GM21360 (cell line): Measurements from ENCODE around the gene CSN3.
"Not testable (repeated sequence)": the region's sequence is repeated elsewhere in the genome, so short reads cannot be mapped to it uniquely, and the experiment has no call there.

Experiments
- ATAC-seq: cut with Tn5 transposase; IDR thresholded peaks from one replicate; pipeline ENCODE4 v1.9.1; 2021; ENCODE audit warnings: mild to moderate bottlenecking, moderate library complexity; ENCODE audit not compliant: unreplicated experiment

CSN3 gene

GRCh38 chr4:70242297-70242696, at the start of gene CSN3:
CSN3 (plus strand) TSS chr4:70242597; CDS start chr4:70244820, 2,223 bp downstream.
- ATAC-seq: not testable (repeated sequence)

- no peak for ATAC-seq
Observed at GRCh38 chr4:70192895-70193294, 49.5 kb upstream of the CSN3 start.

- no peak for ATAC-seq
Observed at GRCh38 chr4:70195425-70195824, 47.0 kb upstream of the CSN3 start, which contains the start of gene ODAM. ODAM (plus strand) TSS chr4:70195725; CDS start chr4:70196544, 819 bp downstream.

GRCh38 chr4:70196857-70197256, 45.5 kb upstream of the CSN3 start:
- no peak for ATAC-seq

GRCh38 chr4:70197842-70198241, 44.6 kb upstream of the CSN3 start:
- ATAC-seq: no peak

GRCh38 chr4:70203601-70204000, 38.8 kb upstream of the CSN3 start:
- ATAC-seq: no peak

GRCh38 chr4:70212752-70213151, 29.6 kb upstream of the CSN3 start:
- not testable (repeated sequence) for ATAC-seq

GRCh38 chr4:70216109-70216508, 26.3 kb upstream of the CSN3 start:
- not testable (repeated sequence) for ATAC-seq

GRCh38 chr4:70216550-70216949, 25.8 kb upstream of the CSN3 start:
- ATAC-seq: not testable (repeated sequence)

GRCh38 chr4:70221389-70221788, 21.0 kb upstream of the CSN3 start:
- ATAC-seq: not testable (repeated sequence)

- not testable (repeated sequence) for ATAC-seq
Observed at GRCh38 chr4:70221818-70222217, 20.6 kb upstream of the CSN3 start.

GRCh38 chr4:70225824-70226223, 16.6 kb upstream of the CSN3 start, which contains the start of gene FDCSP:
FDCSP (plus strand) TSS chr4:70226124; CDS start chr4:70231195, 5,071 bp downstream.
- ATAC-seq: no peak

GRCh38 chr4:70236125-70236524, 6.3 kb upstream of the CSN3 start:
- ATAC-seq: no peak

GRCh38 chr4:70239131-70239883, 3.1 kb upstream of the CSN3 start:
- no peak for ATAC-seq

- no peak for ATAC-seq
Observed at GRCh38 chr4:70239884-70240591, 2.4 kb upstream of the CSN3 start.

GRCh38 chr4:70243091-70243490, 694 bp downstream of the CSN3 start:
- ATAC-seq: no peak

GRCh38 chr4:70251250-70251944, 9.0 kb downstream of the CSN3 start:
- no peak for ATAC-seq

- ATAC-seq: no peak
Observed at GRCh38 chr4:70251945-70252277, 9.5 kb downstream of the CSN3 start.

GRCh38 chr4:70269674-70270073, 27.3 kb downstream of the CSN3 start:
- ATAC-seq: no peak

GRCh38 chr4:70277121-70277520, 34.7 kb downstream of the CSN3 start:
- ATAC-seq: no peak

GRCh38 chr4:70280567-70280966, 38.2 kb downstream of the CSN3 start:
- ATAC-seq: no peak

GRCh38 chr4:70288651-70289050, 46.3 kb downstream of the CSN3 start:
- no peak for ATAC-seq
